Transverse colon (tissue), 4 donors: Measurements from ENCODE around the gene POLR3K.

Experiments
- EP300 ChIP-seq: sonication (generic); formaldehyde crosslinking; IDR thresholded peaks from one replicate; pipeline ENCODE4 v1.6.1; 2017; ENCODE audit warnings: antibody characterized with exemption, low read depth
- POLR2A ChIP-seq: fragments of 450-650 bp; IDR thresholded peaks from one replicate; pipeline ENCODE4 v1.6.1; 2016; ENCODE audit warnings: antibody characterized with exemption, mild to moderate bottlenecking, moderate library complexity
- POLR2AphosphoS5 ChIP-seq, 3 donors: sonication (generic); formaldehyde crosslinking; IDR thresholded peaks; one replicate each; pipeline ENCODE4 v1.6.1; 2016; ENCODE audit warnings: antibody characterized with exemption in 3 of 3
- TF ChIP-seq, protein P1 (sequence below), 5 experiments: fragments of 200-600 bp in 3 of 5; fragments of 450-650 bp in 2 of 5; sonication (generic) in 3 of 5; IDR thresholded peaks; 1 replicate in 2 of 5; 2 replicates in 3 of 5; pipeline ENCODE4 v1.5.1; 2016 to 2017; ENCODE audit warnings: antibody characterized with exemption in 5 of 5, inconsistent platforms in 3 of 5, mild to moderate bottlenecking in 2 of 5, moderate library complexity in 1 of 5

DNA sequence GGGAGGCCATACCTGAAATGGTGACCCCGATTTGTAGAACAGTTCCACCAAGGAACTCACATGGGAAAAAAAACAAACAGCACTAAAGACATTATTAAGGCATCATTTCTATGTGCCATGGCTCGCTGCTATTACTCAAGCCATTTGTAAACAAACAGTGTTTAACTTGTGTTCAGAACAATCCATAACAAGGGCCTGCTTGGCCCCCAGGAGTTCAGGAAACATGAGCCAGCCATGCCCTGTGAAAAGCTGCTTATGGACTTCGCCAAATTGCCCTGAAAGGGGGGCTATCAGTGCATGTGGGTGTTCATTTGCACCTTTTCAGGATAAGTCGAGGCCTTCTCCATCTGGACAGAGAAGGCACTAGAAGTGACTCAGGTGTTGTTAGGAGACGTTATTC is 8.0 kb downstream of the POLR3K start:
- TF ChIP-seq POLR2AphosphoS5 (IDR thresholded peaks at IDR 0.05): no peak
- TF ChIP-seq POLR2A: no peak
- TF ChIP-seq, protein P1, sequence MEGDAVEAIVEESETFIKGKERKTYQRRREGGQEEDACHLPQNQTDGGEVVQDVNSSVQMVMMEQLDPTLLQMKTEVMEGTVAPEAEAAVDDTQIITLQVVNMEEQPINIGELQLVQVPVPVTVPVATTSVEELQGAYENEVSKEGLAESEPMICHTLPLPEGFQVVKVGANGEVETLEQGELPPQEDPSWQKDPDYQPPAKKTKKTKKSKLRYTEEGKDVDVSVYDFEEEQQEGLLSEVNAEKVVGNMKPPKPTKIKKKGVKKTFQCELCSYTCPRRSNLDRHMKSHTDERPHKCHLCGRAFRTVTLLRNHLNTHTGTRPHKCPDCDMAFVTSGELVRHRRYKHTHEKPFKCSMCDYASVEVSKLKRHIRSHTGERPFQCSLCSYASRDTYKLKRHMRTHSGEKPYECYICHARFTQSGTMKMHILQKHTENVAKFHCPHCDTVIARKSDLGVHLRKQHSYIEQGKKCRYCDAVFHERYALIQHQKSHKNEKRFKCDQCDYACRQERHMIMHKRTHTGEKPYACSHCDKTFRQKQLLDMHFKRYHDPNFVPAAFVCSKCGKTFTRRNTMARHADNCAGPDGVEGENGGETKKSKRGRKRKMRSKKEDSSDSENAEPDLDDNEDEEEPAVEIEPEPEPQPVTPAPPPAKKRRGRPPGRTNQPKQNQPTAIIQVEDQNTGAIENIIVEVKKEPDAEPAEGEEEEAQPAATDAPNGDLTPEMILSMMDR (IDR thresholded peaks at IDR 0.05): no peak
- TF ChIP-seq EP300: no peak
